NCI-H1048 (cell line): ENCODE data around the gene PSMB11.

Source experiments
- DNase-seq: peaks from one replicate; lab custom pipeline; 2025; lab: John Stamatoyannopoulos, UW

PSMB11 gene

DNA sequence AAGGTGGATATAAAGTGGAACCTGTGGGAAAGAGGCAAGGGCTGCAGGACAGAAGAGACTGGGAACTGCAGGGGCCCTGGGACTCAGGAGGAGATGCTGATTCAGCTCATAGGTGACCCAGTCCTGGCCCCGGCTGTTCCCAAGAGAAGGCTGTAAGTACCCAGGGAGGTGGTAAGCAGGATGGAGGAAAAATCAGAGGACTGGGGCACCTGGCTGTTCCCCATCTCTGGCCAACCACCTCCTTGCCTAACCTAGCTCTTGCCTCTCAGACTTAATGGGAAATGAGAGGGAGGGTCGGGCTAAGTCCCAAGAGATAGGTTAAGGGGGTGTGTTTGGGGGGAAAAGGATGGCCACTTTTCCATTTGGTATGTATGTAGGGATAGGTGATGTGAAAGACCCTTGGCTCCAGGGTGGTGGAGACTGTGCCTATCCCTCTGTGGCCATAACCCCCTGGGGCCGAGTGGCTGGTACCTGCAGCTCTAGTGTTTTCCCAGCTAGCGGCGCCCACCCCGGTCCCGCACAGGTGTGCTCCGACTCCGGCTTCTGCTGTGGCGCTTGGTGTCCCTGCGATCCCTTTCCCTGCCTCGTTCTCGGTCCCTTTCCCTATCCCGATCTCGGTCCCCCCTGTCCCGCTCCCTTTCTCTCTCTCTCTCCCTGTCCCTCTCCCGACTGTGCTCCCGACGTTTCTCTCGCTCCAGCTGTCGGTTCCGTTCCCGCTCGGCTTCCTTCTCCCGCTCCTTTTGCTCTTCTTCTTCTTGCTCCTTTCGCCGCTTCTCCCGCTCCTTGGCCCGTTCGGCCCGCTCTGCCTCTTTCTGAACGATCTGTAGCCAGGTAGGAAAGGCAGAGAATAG, 16.9 kb downstream of the PSMB11 start:
- DNase-seq, result no peak

DNA sequence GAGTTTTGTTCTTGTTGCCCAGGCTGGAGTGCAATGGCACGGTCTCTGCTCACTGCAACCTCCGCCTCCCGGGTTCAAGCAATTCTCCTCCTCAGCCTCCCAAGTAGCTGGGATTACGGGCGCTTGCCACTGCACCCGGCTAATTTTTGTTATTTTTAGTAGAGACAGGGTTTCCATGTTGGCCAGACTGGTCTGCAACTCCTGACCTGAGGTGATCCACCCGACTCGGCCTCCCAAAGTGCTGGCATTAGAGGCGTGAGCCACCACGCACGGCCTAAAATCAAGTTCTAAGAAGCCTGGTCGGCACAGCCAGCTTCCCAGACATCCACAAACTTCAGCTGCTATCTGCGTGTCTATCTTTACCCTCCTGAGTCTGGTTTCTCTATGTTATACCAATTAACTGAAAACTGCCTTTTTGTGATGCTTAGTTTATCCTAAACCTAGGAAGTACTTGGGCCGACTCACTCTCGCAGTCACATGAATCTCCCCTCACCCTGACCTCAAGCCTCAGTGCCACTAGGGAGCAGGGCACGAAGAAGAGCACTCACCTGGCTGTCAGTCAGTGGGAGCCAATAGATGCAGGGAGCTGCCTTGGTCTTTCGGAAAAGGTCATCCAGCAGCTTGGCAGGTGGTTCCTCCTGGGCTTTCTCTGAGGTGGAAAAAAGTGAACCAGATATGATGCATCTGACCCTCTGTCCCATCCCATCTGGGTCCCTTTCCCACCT, 18.7 kb downstream of the PSMB11 start:
- DNase-seq, result no peak

DNA sequence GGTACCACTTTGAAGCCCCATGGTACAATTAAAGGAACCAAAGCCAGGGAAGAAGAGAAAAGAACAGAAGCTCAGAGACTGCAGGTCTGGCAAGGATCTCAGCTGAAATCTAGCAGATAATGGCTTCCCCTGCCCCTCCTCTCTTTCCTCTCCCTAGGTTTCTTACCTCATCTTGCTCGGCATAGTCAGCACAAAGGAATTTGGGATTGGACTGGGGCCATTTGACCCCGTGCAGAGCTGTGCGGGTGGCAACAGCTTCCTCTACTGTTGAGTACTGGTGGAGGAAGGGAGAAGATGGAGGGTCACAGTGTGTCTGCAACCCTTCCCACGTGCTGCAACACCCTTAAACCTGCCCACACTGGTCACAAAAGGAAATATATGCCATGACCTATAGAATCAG, 20.0 kb downstream of the PSMB11 start:
- DNase-seq, result no peak

DNA sequence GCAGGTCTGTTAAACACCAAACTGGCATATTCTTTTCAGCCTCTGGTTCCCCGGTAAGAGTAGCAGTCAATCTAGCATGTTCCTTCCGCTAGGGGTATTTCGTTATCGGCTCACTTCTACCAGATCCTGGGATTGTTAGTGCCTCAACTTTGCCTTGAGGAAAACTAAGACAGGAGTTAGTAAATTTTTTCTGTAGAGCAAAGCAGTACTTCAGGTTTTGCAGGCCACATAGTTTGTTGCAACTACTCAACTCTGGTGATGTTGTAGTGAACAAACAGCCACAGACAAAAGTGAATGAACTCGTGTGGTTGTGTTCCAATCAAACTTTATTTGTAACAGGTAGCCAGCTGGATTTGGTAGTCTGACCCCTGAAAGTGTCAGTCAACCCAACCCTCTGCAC, 21.6 kb downstream of the PSMB11 start:
- no peak for DNase-seq

DNA sequence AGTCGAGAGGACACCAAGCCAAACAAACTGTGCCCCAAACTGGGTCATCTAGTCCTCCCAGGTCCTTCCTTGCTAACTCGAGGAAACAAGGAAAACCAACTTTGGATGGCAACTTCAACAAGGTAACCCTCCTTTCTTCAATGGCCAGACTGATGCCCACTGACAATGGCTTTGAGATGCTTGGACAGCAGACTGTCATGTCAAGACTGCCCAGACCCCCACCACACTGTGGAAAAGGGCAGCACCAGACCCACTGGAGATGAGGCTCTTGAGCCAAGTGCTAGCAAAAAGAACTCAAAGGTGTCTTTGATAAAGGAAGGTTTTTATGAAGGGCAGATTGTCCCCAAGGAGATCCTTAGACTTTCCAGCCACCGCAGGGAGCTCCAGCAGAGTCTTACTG, 24.4 kb downstream of the PSMB11 start:
- DNase-seq, result no peak

DNA sequence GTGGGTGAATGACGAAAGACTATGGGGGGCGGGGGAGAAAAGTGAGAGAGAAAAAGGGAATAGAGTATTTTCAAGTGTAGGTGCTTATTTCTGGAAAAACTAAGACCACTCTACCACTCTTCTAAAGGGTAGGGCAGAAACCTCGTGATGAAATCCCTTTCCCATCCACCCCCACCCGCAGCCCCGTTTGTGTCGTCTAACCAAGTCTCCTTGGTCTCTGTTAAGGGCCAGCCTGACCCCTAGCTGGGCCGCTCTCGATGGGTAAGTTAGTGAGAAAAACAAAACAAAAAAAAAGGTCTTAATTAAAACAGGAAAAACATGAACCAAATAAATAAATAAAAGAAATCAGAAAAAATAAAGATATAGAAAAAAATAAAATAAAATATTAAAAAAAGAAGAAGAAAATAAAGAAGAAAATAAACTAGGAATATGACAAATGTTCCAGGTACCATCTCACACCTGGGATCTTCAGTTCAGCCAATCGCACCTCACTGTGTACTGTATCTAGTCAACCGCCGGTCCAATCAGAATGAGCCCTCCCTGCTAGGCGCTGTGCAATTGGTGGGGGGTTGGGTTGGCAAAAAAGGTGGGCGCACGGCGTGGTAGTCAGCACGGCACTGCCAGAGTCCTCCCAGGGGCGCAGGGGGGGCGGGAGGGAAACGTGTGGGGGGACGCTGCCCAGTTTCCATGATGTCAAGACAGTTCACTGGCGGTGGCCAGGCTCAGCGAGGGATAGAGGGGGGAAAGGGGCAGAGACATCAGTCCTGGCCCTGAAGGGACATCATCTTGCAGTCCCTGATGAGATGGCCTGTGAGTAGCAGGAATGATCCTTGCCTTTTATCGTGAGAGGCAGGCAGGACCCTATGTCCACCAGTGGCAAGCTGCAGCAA, 25.1 kb downstream of the PSMB11 start:
- no peak for DNase-seq

DNA sequence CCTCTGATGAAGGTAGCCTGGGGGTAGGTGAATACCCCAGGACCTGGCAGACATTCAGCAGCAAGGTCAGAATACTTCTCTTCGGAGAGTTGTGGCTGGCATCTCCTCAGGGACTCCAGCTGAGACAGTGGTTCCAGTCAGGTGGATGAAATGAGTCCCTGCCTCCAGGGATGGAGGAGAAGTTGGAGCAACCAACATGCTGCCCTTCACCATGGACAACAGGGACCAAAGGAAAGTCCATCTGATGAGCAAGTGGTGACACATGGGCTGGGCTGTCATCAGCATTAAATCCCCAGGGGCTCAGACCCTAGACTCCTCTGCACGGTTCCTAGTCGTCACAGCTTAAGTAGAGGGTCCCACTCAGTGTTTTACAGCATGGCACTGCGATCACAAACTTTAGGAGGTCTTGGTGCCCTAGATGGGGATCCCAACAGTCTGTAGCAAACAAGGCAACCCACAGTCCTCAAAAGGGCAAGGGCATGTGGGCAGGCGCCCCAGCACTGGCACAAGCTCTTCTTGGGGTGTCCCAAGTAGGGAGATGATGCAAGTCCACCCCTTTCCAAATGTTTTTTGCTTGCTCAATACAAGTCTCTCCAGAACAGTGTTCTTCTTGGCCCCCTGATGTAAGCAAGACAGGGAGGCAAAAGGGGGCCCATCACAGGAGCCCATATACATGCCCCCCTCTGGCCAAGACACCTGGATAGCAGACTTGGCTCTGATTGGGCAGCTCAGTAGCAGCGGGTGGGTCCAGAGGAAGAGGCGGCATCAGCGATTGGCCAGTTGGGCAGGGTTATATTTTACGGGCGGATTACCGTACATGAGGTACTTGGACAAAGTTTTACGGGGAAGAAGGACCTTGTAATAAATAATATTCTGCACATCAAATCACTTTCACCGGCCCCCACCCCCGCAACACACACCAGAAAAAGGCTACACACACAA, 26.1 kb downstream of the PSMB11 start:
- no peak for DNase-seq

DNA sequence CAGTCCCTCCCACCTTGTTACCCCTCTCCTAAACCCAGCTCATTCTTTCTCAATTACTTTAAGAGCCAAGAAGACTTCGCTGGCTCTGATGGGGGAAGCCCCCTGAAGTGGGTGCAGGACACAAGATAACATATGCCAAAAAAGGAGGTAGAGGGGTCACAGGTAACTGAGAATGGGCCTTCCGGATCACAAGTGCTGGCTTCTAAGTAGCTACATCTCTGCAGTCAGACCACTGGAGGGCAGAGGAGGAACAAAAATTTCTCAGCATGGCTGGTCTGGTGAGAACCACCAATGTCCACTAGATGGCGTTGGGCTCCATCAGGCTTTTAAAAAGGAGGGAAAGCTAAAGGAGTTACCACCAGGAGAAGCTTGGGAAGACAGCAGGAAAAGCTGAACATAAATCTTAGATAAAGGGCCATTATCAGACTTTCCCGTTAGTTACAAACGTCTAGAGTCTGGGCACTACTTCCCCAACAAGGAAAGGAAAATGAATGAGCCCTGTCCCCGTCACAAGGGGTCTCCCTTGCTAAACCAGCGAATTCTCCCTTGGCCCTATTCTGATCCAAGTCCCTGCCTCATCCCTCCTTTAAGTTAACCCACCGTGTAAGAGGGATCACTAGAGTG, 26.9 kb downstream of the PSMB11 start:
- DNase-seq, result no peak

DNA sequence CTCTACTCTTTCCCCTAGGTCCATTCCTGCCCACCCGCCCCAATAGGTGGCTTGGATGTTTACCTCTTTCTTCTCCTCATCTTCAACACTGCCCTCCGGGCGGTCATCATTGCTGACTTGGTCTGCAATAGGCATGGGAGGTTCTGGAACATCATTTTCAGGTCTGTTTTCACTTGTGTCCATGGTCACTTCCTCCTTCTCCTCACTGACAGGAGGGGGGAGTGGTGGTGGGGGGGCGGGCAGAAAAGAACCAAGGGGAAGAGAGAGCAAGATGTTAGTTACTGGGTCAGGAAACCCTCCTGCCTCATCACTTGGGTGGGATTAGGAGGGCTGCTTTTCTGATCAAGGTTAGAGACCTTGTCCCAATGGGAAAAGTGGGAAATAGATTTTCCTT, 27.4 kb downstream of the PSMB11 start:
- DNase-seq, result no peak

DNA sequence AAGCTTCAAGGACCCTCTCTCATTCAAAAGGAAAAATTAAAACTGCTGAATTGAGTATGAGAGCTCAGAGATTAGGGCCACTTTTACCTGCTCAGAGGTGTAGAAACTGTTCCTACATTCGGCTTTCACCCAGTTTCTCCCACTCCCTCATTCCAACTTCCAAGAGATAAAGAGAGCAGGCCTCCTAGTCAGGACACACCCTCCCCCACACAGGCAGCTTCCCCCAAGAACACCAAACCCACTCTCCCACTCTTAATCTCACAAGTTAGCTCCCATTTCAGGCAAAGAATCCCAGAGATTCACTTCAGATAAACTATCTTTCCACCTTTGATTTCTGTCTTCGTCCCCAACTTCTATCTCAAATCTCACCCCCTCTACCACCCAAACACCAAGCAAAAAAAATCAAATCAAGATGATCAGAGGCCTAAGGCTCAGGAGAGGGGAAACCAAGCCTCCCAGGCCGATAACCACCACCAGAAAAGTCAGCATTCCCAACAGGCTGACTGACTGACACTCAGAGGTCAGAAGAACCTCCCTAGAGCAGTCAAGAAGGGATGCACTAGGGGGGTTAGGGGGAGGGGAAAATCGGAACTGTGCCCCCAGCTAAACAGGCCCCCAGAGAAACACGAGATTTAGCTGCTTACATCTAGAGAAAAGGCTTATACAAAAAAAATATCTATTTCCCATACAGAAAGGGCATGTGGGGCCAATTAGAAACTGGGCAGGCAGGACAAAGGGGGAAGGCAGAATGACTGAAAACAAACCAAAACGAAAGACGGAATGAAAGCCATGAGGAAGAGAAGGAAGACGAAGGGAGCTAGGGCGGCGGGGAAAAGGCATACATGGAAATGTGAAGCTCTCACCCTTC, 28.5 kb downstream of the PSMB11 start:
- DNase-seq, result no peak

DNA sequence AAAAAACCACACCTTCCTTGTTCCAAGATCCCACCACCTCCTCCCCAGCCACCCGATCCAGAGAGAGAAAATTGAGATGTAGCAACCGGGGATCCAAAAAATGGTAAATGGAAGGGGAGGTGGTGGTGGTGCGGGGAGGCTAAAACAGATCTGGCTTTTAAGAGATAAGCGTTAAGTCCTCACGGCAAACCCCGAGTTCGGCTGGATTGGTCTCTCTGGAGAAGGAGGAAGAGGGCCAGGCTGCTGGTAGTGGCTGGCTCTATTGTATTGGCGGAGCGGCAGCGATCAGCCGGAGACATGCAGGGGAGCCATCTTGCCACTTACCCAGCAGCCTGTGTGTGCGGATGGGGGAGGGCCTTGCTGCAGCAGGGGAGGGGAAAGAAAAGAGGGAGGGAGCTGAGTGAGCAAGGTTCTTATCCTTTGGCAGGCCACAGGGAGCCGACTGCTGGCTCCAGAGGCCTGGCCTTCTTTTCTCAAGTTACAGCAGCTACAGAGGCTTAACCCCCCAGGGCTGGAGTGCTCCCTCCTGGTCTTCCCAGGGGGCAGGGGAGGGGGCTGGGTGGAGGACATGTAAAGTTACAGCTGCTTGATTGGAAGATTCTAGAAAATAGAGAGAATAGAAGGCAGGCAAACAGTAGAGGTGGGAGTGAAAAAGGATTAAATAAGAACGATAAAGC, 29.4 kb downstream of the PSMB11 start:
- no peak for DNase-seq

DNA sequence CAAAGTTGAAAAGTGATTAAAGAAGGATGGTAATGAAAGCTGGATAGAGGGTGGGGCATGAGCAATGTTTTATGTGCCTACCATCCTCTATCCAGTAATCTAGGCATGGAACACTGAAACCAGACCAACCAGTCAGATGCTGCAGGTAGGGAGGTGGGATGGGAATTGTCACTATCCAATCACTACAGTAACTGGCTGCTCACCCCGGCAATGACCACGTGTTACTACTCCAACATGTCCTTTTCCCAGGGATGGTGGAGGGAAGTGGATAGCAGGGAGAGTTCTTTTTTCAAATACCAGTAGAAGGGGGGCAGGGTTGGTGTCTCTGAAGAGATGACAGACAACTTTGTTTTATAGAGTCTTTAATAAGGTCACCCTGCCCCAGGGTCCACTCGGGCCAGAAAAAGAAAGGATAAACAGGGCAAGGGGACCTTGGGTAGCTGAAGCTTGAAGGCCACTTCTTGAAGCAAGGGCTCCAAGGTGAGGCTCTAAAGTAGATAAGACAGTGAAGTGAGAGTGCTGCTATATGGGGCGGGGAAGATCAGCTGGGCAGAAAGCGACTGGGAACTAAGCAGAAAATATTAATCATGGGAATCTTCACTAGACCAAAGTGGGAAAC, 30.0 kb downstream of the PSMB11 start:
- DNase-seq, result no peak

DNA sequence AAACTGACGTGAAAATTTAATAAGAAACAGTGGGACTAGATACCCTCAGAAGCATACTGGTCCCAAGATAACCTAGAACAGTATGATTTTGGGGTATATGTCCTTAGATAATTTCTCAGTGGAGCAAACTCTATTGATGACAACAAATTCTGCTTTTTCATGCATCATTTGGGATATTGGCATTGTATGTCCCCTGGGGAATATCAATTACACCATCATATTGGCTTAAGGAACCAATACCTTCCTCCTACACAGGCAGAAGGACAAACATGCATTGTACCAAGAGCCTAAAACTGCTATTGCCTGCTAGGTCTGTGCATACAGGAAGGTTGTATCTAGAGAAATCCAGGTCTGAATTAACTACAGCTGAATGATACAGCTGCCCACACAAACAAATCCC, 32.9 kb downstream of the PSMB11 start:
- no peak for DNase-seq

DNA sequence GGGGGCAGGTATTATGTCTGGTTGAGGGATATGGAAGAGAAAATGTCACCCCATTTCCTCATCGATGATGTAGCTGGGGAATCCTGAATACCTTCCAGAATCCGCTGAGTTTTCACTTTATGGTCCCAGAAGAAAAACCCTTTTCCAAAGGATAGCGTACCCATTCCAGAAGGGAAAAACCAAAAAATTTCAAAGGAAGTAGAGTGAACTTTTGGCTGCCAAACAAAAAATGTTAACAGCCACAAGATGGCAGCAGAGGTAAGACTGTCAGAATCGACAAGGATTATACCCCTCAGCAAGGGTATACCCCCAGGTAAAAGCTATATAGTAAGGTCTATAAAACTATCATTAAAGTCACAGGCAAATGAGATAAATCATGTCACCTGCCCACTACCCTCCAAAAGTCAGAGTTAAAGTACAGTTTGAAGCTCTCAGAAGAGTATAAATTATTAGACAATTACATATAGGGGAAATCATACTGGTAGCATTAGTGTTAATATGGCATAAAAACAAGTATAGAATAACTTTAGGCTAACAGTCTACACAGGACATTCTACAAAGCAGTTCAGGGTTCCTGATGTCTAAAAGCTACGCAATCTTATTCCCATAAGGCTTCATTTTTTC, 34.9 kb downstream of the PSMB11 start:
- no peak for DNase-seq

DNA sequence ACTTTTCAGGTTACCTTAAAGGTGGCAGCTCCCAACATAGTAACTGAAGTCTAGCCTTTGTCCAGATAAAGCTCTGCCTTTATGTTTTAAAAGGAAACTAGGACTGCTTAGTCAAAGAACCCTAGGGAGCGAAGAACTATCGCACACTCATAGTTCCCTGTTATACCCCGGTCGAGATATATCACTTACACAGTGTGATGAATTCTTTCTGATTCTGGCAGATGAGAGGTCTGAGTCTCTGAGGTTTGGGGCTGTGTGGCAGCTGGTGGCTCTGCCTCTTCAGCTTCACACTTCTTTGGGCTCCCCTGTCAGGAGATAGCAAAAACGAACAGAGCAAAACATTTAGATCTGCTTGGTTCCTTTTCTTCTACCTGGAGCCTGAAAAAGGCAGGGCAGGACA, 36.0 kb downstream of the PSMB11 start:
- no peak for DNase-seq

DNA sequence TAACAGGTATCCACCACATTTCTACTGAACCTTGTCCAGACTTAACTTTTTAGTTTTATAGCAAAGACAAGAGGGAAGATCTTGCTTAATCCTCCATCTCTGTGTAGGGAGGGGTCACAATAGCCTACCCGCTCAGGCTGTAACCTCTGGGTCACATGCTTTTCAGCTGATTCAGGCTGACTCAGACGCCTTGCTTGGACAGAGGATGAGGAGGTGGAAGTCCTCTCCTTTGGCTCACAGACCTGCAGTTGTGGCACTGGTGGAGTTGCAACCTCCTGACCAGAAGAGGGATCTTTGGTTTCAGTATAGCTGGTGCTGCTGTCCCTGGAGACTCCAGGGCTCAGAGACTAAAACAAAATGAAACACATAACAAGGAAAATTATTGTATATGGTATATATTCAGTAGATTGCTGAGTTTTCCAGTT, 36.7 kb downstream of the PSMB11 start:
- no peak for DNase-seq

DNA sequence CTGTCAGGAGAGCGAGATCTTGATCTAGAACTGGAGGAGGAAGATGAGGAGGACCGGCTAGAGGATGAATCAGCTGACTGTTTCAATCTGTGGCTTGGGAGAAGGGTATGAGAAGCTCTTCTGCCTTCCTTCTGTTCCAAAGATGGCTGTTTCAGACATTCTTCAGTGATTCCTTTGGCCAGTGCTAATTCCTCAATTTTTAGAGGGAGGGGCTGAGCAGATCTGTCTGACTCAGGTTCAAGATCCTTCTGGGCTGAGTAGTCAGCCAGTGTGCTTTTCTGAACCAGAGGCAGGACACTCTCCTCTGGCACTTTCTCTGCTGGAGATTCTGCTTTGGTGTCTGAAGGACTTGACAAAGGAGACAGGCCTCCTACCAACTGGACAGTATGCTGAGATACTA, 37.7 kb downstream of the PSMB11 start:
- no peak for DNase-seq

DNA sequence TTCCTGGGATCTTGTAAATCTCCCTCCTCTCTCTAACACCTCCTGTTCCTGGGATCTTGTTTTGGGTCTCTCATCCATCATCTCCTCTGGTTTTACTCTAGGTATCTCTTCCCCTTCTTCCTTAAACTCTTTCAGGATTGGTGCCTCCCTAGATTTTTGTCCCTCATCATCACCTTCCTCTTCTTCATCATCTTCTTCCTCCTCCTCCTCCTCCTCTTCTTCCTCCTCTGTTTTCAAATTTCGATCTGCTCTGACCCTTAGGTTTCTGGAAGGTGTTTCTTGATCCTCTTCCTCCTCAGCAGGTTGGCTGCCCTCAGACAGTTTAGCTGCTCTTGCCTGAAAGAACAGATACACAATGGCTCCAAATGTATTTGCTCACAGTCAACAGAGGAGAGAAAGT, 38.5 kb downstream of the PSMB11 start:
- DNase-seq, result no peak
